Cardiac fibroblast (primary cell): ENCODE results near the gene SUPT3H.

Experiments
- DNase-seq, 2 donors: peaks; one replicate each; pipeline versions ENCODE4 v3.0.0 to v3.0.0-alpha.2; 2010; ENCODE audit warnings: low read depth in 2 of 2
- H3K4me3 ChIP-seq, 2 donors: replicated peaks in 1 of 2; 1 replicate in 1 of 2; 2 replicates in 1 of 2; pipeline ENCODE4 v1.5.1; 2011; ENCODE audit warnings: low read depth in 2 of 2, low read length in 2 of 2, mild to moderate bottlenecking in 2 of 2, moderate library complexity in 1 of 2
- CTCF ChIP-seq: IDR thresholded peaks from one replicate; pipeline ENCODE4 v1.5.1; 2011; ENCODE audit warnings: low read depth, mild to moderate bottlenecking, low read length, inconsistent platforms

The SUPT3H gene

GRCh38 chr6:45376310-45377042 lies 1.3 kb downstream of the SUPT3H start:
- TF ChIP-seq CTCF: peak; percentile 1
- peak overlapping the region; percentile 72 to 75 for H3K4me3 ChIP-seq
- DNase-seq: peak; percentile 61 to 63

- no peak overlapping the region for H3K4me3 ChIP-seq
Measured at GRCh38 chr6:45375449-45375848, 2.3 kb downstream of the SUPT3H start.

GRCh38 chr6:45371924-45372573 lies 5.7 kb downstream of the SUPT3H start:
- no peak overlapping the region for H3K4me3 ChIP-seq
- no peak for TF ChIP-seq CTCF
- DNase-seq: no peak

More at GRCh38 chr6:45375449-45375848, 2.3 kb downstream of the SUPT3H start:
- TF ChIP-seq CTCF: no peak
- peak in 1 of 2 donors; percentile 22 for DNase-seq

GRCh38 chr6:45369870-45370269 lies 7.9 kb downstream of the SUPT3H start:
- DNase-seq: no peak
- no peak overlapping the region for H3K4me3 ChIP-seq
- no peak for TF ChIP-seq CTCF

- no peak for TF ChIP-seq CTCF
- no peak for DNase-seq
Measured at GRCh38 chr6:45367999-45368398, 9.7 kb downstream of the SUPT3H start.

GRCh38 chr6:45366534-45366933 lies 11.2 kb downstream of the SUPT3H start:
- DNase-seq: no peak
- H3K4me3 ChIP-seq: no peak overlapping the region
- TF ChIP-seq CTCF: no peak

More at GRCh38 chr6:45367999-45368398, 9.7 kb downstream of the SUPT3H start:
- H3K4me3 ChIP-seq: no peak overlapping the region
